ENCODE results near the gene SARDH. TPM values are rescaled to one million over a fixed set of nuclear protein-coding genes. Genes with fewer than 3 reads are reported as not detected.

The SARDH gene
- total RNA-seq, 1 donor from 2014 or later = 12.9 TPM

DNA sequence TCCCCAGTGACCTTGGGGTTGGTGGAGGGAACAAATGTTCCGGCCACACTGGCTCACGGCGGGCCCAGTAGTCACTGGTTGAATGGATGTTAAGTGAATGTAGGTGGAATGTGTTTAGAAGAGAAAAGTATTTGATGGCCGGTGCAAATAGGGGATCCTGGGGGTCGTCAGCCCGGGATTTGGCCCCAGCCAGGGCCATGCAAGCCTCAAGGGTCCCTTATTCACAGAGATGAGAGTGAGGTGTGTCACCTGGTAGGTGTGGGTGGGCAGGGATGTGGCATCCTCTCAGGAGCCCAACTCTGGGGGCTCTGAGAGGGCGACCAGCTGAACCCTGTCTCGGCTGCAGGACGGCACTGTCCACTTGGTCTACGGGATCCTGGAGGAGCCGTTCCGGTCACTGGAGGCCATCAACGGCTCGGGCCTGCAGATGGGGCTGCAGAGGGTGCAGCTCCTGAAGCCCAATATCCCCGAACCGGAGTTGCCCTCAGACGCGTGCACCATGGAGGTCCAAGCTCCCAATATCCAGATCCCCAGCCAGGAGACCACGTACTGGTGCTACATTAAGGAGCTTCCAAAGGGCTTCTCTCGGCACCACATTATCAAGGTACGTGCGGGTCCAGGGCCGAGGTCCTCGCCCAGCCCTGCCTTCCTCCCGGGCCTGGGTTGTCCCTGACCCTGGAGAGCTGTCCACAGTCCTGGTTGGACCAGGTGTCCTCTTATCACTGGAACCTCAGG lies 96.1 kb downstream of the SARDH start:
- Mint-ChIP-seq H3K27ac (no peak overlapping the region), H3K4me1 (no peaks in the 10 kb centered on the region), H3K9me3 (no peaks in the 10 kb centered on the region), H3K36me3 (no peaks in the 10 kb centered on the region), H3K4me3 (no peak overlapping the region), H3K27me3 (ENCODE audit: low read depth) (peaks cover 13% of the 10 kb centered on the region)
- TF ChIP-seq CTCF (IDR thresholded peaks at IDR 0.05; ENCODE audit: unreplicated experiment) = no peak
- no peak for DNase-seq (ENCODE audit: low spot score in 2 of 2, unreplicated experiment in 2 of 2)

GRCh38 chr9:133641396-133641655 lies 96.8 kb downstream of the SARDH start:
- no peak for DNase-seq (ENCODE audit: low spot score in 2 of 2, unreplicated experiment in 2 of 2)
- Mint-ChIP-seq H3K36me3 (no peaks in the 10 kb centered on the region), H3K9me3 (no peaks in the 10 kb centered on the region), H3K4me3 (no peak overlapping the region), H3K27me3 (ENCODE audit: low read depth) (peaks cover 17% of the 10 kb centered on the region), H3K4me1 (no peaks in the 10 kb centered on the region), H3K27ac (no peak overlapping the region)
- TF ChIP-seq CTCF (IDR thresholded peaks at IDR 0.05; ENCODE audit: unreplicated experiment) = no peak

GRCh38 chr9:133640580-133641395 lies 97.4 kb downstream of the SARDH start:
- Mint-ChIP-seq H3K4me3 (no peak overlapping the region), H3K27ac (no peak overlapping the region)
- TF ChIP-seq CTCF (IDR thresholded peaks at IDR 0.05; ENCODE audit: unreplicated experiment) = no peak

GRCh38 chr9:133640160-133640559 lies 98.0 kb downstream of the SARDH start:
- Mint-ChIP-seq H3K9me3 (no peaks in the 10 kb centered on the region), H3K27me3 (ENCODE audit: low read depth) (peaks cover 21% of the 10 kb centered on the region), H3K4me3 (no peak overlapping the region), H3K4me1 (peaks cover under 1% of the 10 kb centered on the region), H3K27ac (no peak overlapping the region), H3K36me3 (no peaks in the 10 kb centered on the region)
- TF ChIP-seq CTCF (IDR thresholded peaks at IDR 0.05; ENCODE audit: unreplicated experiment) = no peak
- no peak for DNase-seq (ENCODE audit: low spot score in 2 of 2, unreplicated experiment in 2 of 2)

More at GRCh38 chr9:133640580-133641395, 97.4 kb downstream of the SARDH start:
- H3K9me3 Mint-ChIP-seq = no peaks in the 10 kb centered on the region
- no peaks in the 10 kb centered on the region for H3K36me3 Mint-ChIP-seq
- no peaks in the 10 kb centered on the region for H3K4me1 Mint-ChIP-seq
- DNase-seq (ENCODE audit: low spot score in 2 of 2, unreplicated experiment in 2 of 2) = no peak
- peaks cover 18% of the 10 kb centered on the region for H3K27me3 Mint-ChIP-seq (ENCODE audit: low read depth)

DNA sequence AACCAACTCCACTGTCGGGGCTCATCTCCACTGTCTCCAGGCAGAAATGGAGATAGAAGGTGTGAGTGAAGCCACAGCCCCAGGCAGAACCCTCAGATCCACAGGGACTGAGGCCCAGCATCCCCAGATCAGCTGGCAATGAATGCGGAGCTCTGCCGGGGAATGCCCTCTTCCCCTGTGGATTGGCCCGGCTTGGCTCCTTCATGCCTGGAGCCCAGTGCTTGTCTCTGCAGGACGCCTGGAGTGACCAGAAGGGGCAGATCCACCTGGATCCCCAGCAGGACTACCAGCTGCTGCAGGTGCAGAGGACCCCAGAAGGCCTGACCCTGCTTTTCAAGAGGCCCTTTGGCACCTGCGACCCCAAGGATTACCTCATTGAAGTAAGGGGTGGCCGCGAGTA lies 98.5 kb downstream of the SARDH start:
- H3K4me1 Mint-ChIP-seq = peaks cover 6% of the 10 kb centered on the region
- H3K4me3 Mint-ChIP-seq = no peak overlapping the region
- H3K9me3 Mint-ChIP-seq = no peaks in the 10 kb centered on the region
- no peak for DNase-seq (ENCODE audit: low spot score in 2 of 2, unreplicated experiment in 2 of 2)
- peaks cover 24% of the 10 kb centered on the region for H3K27me3 Mint-ChIP-seq (ENCODE audit: low read depth)
- H3K27ac Mint-ChIP-seq = no peak overlapping the region
- H3K36me3 Mint-ChIP-seq = no peaks in the 10 kb centered on the region
- TF ChIP-seq CTCF (IDR thresholded peaks at IDR 0.05; ENCODE audit: unreplicated experiment) = no peak

Measured in mesothelial cell of epicardium (in vitro differentiated cells).